HL-60 (cell line): ENCODE results near the gene ARL3.
"Not testable (repeated sequence)": the region's sequence is repeated elsewhere in the genome, so short reads cannot be mapped to it uniquely, and the experiment has no call there.

Source experiments
- POLR2AphosphoS5 ChIP-seq: IDR thresholded peaks from 2 replicates; pipeline ENCODE4 v1.6.1; 2012; ENCODE audit warnings: low read depth
- TF ChIP-seq, protein P1 (sequence below): IDR thresholded peaks from one replicate; pipeline ENCODE4 v1.5.1; 2011; ENCODE audit warnings: low read length, control low read depth, inconsistent platforms; ENCODE audit not compliant: insufficient read depth
- TF ChIP-seq, protein P2 (sequence below): IDR thresholded peaks from 2 replicates; pipeline ENCODE4 v1.6.1; 2012; ENCODE audit warnings: low read depth; ENCODE audit not compliant: insufficient replicate concordance

DNA sequence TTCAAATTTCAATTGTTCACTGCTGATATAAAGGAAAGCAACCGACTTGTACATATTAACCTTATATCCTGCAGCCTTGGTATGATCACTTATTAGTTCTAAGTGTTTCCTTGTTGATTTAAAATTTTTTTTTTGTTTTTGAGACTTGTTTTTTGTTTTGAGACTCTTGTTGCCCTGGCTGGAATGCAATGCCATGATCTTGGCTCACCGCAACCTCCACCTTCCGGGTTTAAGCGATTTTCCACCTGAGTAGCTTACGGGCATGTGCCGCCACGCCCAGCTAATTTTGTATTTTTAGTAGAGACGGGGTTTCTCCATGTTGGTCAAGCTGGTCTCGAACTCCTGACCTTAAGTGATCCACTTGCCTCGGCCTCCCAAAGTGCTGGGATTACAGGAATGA, 18.8 kb downstream of the ARL3 start:
- TF ChIP-seq POLR2AphosphoS5 = not testable (repeated sequence)
- TF ChIP-seq, protein P1, sequence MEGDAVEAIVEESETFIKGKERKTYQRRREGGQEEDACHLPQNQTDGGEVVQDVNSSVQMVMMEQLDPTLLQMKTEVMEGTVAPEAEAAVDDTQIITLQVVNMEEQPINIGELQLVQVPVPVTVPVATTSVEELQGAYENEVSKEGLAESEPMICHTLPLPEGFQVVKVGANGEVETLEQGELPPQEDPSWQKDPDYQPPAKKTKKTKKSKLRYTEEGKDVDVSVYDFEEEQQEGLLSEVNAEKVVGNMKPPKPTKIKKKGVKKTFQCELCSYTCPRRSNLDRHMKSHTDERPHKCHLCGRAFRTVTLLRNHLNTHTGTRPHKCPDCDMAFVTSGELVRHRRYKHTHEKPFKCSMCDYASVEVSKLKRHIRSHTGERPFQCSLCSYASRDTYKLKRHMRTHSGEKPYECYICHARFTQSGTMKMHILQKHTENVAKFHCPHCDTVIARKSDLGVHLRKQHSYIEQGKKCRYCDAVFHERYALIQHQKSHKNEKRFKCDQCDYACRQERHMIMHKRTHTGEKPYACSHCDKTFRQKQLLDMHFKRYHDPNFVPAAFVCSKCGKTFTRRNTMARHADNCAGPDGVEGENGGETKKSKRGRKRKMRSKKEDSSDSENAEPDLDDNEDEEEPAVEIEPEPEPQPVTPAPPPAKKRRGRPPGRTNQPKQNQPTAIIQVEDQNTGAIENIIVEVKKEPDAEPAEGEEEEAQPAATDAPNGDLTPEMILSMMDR = not testable (repeated sequence)
- TF ChIP-seq, protein P2, sequence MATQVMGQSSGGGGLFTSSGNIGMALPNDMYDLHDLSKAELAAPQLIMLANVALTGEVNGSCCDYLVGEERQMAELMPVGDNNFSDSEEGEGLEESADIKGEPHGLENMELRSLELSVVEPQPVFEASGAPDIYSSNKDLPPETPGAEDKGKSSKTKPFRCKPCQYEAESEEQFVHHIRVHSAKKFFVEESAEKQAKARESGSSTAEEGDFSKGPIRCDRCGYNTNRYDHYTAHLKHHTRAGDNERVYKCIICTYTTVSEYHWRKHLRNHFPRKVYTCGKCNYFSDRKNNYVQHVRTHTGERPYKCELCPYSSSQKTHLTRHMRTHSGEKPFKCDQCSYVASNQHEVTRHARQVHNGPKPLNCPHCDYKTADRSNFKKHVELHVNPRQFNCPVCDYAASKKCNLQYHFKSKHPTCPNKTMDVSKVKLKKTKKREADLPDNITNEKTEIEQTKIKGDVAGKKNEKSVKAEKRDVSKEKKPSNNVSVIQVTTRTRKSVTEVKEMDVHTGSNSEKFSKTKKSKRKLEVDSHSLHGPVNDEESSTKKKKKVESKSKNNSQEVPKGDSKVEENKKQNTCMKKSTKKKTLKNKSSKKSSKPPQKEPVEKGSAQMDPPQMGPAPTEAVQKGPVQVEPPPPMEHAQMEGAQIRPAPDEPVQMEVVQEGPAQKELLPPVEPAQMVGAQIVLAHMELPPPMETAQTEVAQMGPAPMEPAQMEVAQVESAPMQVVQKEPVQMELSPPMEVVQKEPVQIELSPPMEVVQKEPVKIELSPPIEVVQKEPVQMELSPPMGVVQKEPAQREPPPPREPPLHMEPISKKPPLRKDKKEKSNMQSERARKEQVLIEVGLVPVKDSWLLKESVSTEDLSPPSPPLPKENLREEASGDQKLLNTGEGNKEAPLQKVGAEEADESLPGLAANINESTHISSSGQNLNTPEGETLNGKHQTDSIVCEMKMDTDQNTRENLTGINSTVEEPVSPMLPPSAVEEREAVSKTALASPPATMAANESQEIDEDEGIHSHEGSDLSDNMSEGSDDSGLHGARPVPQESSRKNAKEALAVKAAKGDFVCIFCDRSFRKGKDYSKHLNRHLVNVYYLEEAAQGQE = not testable (repeated sequence)
